Endodermal cell (in vitro differentiated cells): ENCODE measurements around the gene MAP3K9. TPM values are rescaled to one million over a fixed set of nuclear protein-coding genes. Genes with fewer than 3 reads are reported as not detected.
A peak's percentile ranks its signal among the peaks of the same experiment; 100 is the strongest.

Experiments
- DNase-seq: peaks from one replicate; pipeline ENCODE4 v3.0.0-alpha.2; 2017
- H3K27ac ChIP-seq: 2 replicates; pipeline ENCODE4 v1.5.1; 2013; ENCODE audit warnings: mild to moderate bottlenecking, low read depth, low read length, moderate library complexity
- H3K27me3 ChIP-seq: 2 replicates; pipeline ENCODE4 v1.6.1; 2013; ENCODE audit warnings: mild to moderate bottlenecking, low read length, moderate library complexity; ENCODE audit not compliant: insufficient read depth, control insufficient read depth, poor library complexity, severe bottlenecking
- H3K36me3 ChIP-seq: 2 replicates; pipeline ENCODE4 v1.7.0; 2013; ENCODE audit warnings: mild to moderate bottlenecking, low read length, moderate library complexity; ENCODE audit not compliant: control insufficient read depth, insufficient read depth
- H3K4me1 ChIP-seq: one replicate; pipeline ENCODE4 v1.7.0; 2013; ENCODE audit warnings: low read length; ENCODE audit not compliant: control insufficient read depth, insufficient read depth
- H3K4me3 ChIP-seq: 2 replicates; pipeline ENCODE4 v1.5.1; 2013; ENCODE audit warnings: mild to moderate bottlenecking, low read length, moderate library complexity
- H3K9ac ChIP-seq: 2 replicates; pipeline ENCODE4 v1.6.1; 2013; ENCODE audit warnings: mild to moderate bottlenecking, low read length, moderate library complexity; ENCODE audit not compliant: poor library complexity, severe bottlenecking; ENCODE audit errors: extremely low read depth
- H3K9me3 ChIP-seq: 2 replicates; pipeline ENCODE4 v1.6.1; 2013; ENCODE audit warnings: mild to moderate bottlenecking, low read length, moderate library complexity; ENCODE audit not compliant: control insufficient read depth
- H3K27ac Mint-ChIP-seq: 2 replicates; pipeline ENCODE4 v1.8.0; 2020; ENCODE audit warnings: mixed read lengths
- H3K27me3 Mint-ChIP-seq: 2 replicates; pipeline ENCODE4 v1.8.0; 2021; ENCODE audit warnings: mild to moderate bottlenecking, mixed read lengths; ENCODE audit not compliant: insufficient read depth
- H3K36me3 Mint-ChIP-seq: 2 replicates; pipeline ENCODE4 v1.8.0; 2020; ENCODE audit warnings: low read depth, mixed read lengths
- H3K4me1 Mint-ChIP-seq: 2 replicates; pipeline ENCODE4 v1.8.0; 2020; ENCODE audit warnings: mixed read lengths
- H3K4me3 Mint-ChIP-seq: 2 replicates; pipeline ENCODE4 v1.8.0; 2020; ENCODE audit warnings: mild to moderate bottlenecking, moderate library complexity, mixed read lengths
- H3K9me3 Mint-ChIP-seq: 2 replicates; pipeline ENCODE4 v1.8.0; 2020; ENCODE audit warnings: mild to moderate bottlenecking, mixed read lengths
- WGBS, 2 experiments: methylation state at CpG; one replicate each; pipeline versions ENCODE4 v1.1.5 to v1.1.7; 2013; ENCODE audit warnings: missing lambda C conversion rate in 2 of 2, mixed read lengths in 1 of 2; ENCODE audit not compliant: insufficient coverage in 1 of 2, insufficient read length in 1 of 2; 5-methylcytosine and 5-hydroxymethylcytosine counted together
- total RNA-seq, 2 donors: library from RNA; stranded (reverse); fragmentation: NEBNext Ultra II Directional in 1 of 2; extraction: Animal tissue kit (Norgen Biotek cat#: 25700) in 1 of 2; gene quantifications; 2 replicates in 1 of 2; 3 replicates in 1 of 2; pipeline ENCODE4 v1.2.1, GENCODE V29; 2021
- TF ChIP-seq, protein P1 (sequence below): fragments of 200-600 bp; sonication (generic); conservative IDR thresholded peaks from 2 replicates; pipeline ENCODE4 v1.5.0; 2021; ENCODE audit warnings: antibody characterized with exemption, mild to moderate bottlenecking

Gene MAP3K9
- total RNA-seq, 2 donors from 2014 or later, result 34.1 to 38.5 TPM

DNA sequence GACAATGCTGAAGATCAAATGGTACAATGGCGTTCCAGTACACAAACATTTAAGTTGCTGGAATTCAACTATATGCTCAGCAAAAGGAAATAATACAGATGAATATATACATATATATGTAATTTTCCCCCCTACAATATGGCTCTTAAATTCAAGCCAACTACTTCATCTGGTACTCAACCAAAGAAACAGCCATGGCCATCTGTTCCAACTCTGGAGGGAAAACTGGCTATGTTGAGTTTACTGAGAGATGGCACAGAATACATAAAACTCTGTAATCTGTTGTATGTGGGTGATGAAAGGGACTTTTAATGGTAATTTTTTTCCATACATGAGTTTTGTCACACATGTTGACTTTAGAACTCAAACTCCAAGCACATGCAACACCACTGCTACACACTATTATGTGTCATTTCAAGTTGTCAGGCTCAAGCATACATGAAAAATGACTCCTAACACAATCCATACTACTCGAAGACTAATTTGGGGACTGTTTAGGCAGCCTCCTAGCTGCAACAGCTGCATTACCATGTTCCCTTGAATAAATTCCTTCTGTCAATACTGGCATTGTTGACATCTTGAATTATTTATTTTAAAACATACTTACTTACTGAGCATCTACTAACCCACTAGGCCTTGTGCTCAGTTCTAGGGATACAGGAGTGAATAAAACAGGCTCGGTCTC lies 38.2 kb upstream of the MAP3K9 start:
- H3K4me3 Mint-ChIP-seq, result no peak overlapping the region
- H3K9ac ChIP-seq, result no peak overlapping the region

GRCh38 chr14:70845601-70846000 lies 36.3 kb upstream of the MAP3K9 start:
- Histone ChIP-seq H3K9me3 (peaks cover 1% of the 10 kb centered on the region), H3K9ac (no peak overlapping the region), H3K4me1 (no peaks in the 10 kb centered on the region), H3K27ac (no peak overlapping the region), H3K4me3 (no peak overlapping the region), H3K27me3 (no peaks in the 10 kb centered on the region), H3K36me3 (no peaks in the 10 kb centered on the region)
- Mint-ChIP-seq H3K4me1 (no peaks in the 10 kb centered on the region), H3K9me3 (no peaks in the 10 kb centered on the region), H3K27me3 (no peaks in the 10 kb centered on the region), H3K4me3 (no peak overlapping the region), H3K36me3 (no peaks in the 10 kb centered on the region), H3K27ac (no peak overlapping the region)
- TF ChIP-seq, protein P1, sequence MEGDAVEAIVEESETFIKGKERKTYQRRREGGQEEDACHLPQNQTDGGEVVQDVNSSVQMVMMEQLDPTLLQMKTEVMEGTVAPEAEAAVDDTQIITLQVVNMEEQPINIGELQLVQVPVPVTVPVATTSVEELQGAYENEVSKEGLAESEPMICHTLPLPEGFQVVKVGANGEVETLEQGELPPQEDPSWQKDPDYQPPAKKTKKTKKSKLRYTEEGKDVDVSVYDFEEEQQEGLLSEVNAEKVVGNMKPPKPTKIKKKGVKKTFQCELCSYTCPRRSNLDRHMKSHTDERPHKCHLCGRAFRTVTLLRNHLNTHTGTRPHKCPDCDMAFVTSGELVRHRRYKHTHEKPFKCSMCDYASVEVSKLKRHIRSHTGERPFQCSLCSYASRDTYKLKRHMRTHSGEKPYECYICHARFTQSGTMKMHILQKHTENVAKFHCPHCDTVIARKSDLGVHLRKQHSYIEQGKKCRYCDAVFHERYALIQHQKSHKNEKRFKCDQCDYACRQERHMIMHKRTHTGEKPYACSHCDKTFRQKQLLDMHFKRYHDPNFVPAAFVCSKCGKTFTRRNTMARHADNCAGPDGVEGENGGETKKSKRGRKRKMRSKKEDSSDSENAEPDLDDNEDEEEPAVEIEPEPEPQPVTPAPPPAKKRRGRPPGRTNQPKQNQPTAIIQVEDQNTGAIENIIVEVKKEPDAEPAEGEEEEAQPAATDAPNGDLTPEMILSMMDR, result no peak
- WGBS, 2 experiments, result 90 to 100% methylated on average over 2 of the region's 2 CpGs
- peak; percentile 11 for DNase-seq

More for the DNA sequence above, 38.2 kb upstream of the MAP3K9 start:
- no peaks in the 10 kb centered on the region for H3K4me1 ChIP-seq
- H3K9me3 ChIP-seq, result no peaks in the 10 kb centered on the region
- no peaks in the 10 kb centered on the region for H3K27me3 Mint-ChIP-seq
- WGBS, 2 experiments, result 84 to 88% methylated on average over 1 to 3 of the region's 3 CpGs
- no peaks in the 10 kb centered on the region for H3K9me3 Mint-ChIP-seq
- peak; percentile 7 for DNase-seq
- TF ChIP-seq, protein P1, result no peak
- H3K36me3 Mint-ChIP-seq, result no peaks in the 10 kb centered on the region
- H3K27ac ChIP-seq, result no peak overlapping the region
- H3K27ac Mint-ChIP-seq, result no peak overlapping the region
- no peaks in the 10 kb centered on the region for H3K36me3 ChIP-seq
- no peak overlapping the region for H3K4me3 ChIP-seq
- H3K4me1 Mint-ChIP-seq, result no peaks in the 10 kb centered on the region
- no peaks in the 10 kb centered on the region for H3K27me3 ChIP-seq

DNA sequence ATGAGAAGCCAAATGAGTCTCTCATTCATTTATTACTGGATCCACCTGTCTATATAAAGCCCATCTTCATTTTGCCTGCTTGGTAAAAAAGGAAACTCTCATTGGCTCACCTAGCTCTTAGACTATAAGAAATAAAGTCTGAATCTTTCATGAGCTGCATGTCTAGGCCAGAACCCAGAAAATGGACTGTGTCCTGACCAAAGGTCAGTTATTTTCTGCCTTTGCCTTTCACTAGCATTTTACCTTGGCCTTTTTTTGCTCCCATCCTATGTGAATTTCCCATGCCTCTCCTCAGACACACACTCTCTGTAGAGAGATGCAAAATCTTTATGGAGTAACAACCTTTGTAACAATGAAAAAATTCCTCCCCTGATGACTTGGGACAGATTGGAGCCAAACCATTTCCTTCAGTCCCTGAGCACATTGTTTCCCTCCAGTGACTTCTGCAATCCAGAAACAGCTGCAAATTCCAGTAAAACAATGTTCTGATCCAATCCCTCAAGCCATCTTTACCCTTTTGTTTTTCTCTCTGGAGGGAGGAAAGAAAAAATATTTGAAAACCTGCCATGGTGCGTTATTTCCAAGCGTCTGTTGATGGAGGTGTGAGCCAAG lies 33.6 kb upstream of the MAP3K9 start:
- DNase-seq, result peak; percentile 5
- Mint-ChIP-seq H3K27ac (no peak overlapping the region), H3K4me3 (no peak overlapping the region), H3K27me3 (no peaks in the 10 kb centered on the region), H3K36me3 (no peaks in the 10 kb centered on the region), H3K9me3 (peaks cover 5% of the 10 kb centered on the region), H3K4me1 (peaks cover 8% of the 10 kb centered on the region)
- Histone ChIP-seq H3K4me3 (no peak overlapping the region), H3K36me3 (no peaks in the 10 kb centered on the region), H3K9me3 (peaks cover 8% of the 10 kb centered on the region), H3K27ac (no peak overlapping the region), H3K9ac (no peak overlapping the region), H3K4me1 (peaks cover 4% of the 10 kb centered on the region), H3K27me3 (no peaks in the 10 kb centered on the region)
- TF ChIP-seq, protein P1, result no peak
- 84 to 94% methylated on average over 2 of the region's 2 CpGs for WGBS, 2 experiments
